GM12874 (cell line): ENCODE data around the gene HUS1B.

Source experiments
- TF ChIP-seq, protein P1 (sequence below): IDR thresholded peaks from 2 replicates; pipeline ENCODE4 v1.5.1; 2011; ENCODE audit warnings: low read depth, mild to moderate bottlenecking, control low read depth, low read length, moderate library complexity; ENCODE audit not compliant: insufficient read depth

HUS1B gene

GRCh38 chr6:684831-685636 lies 28.1 kb upstream of the HUS1B start:
- TF ChIP-seq, protein P1, sequence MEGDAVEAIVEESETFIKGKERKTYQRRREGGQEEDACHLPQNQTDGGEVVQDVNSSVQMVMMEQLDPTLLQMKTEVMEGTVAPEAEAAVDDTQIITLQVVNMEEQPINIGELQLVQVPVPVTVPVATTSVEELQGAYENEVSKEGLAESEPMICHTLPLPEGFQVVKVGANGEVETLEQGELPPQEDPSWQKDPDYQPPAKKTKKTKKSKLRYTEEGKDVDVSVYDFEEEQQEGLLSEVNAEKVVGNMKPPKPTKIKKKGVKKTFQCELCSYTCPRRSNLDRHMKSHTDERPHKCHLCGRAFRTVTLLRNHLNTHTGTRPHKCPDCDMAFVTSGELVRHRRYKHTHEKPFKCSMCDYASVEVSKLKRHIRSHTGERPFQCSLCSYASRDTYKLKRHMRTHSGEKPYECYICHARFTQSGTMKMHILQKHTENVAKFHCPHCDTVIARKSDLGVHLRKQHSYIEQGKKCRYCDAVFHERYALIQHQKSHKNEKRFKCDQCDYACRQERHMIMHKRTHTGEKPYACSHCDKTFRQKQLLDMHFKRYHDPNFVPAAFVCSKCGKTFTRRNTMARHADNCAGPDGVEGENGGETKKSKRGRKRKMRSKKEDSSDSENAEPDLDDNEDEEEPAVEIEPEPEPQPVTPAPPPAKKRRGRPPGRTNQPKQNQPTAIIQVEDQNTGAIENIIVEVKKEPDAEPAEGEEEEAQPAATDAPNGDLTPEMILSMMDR, result no peak

GRCh38 chr6:683742-684440 lies 27.0 kb upstream of the HUS1B start:
- TF ChIP-seq, protein P1, result no peak

DNA sequence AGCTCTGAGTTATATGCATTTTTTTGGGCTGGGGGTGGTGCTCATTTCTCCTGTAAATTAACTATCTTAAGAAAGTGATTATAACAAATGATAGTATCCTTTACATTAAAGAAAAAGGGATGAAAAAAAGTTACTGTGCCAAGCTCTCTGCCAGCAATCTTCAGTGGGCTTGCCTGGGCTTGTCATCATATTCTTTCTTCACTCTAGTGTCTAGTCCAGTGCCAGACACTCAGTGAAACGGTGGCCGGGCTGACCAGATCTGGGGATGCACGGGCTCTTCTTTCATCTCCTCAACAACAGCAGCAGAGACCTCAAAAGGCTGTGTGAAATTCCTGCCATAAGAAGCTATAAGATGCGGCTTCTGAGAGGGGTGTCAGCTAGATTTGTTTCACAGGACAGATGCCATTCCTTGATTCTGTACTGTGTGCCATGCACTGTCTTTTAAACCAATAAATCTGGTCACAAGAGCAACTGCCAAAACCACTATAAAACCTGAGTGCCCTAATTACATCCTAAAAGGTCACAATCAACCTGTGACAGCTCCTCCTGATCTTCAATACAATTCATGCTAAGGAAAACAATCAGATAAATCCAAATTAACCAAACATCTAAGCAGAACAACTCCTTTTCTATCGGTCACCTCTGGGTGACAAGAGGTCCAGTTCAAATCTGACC lies 23.9 kb upstream of the HUS1B start:
- TF ChIP-seq, protein P1, result no peak

GRCh38 chr6:680251-680650 lies 23.4 kb upstream of the HUS1B start:
- TF ChIP-seq, protein P1, result no peak

DNA sequence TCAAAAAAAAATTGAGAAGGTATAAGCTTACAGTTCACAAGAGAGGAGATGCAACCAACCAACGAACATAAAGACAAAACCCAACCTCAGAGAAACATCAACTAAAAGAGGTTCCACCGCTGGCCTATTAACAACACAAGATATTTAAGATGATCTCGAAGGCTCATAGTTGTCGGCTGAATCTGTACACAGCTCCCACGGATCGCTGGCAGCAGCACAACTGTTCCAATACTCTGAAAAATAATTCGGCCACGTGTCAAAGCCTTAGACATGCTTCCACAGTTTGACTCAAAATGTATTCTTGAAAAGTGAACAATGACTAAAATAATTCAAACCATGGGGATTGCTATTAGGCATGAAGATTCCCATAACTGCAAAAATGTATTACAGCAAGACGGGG lies 22.4 kb upstream of the HUS1B start:
- TF ChIP-seq, protein P1, result no peak

DNA sequence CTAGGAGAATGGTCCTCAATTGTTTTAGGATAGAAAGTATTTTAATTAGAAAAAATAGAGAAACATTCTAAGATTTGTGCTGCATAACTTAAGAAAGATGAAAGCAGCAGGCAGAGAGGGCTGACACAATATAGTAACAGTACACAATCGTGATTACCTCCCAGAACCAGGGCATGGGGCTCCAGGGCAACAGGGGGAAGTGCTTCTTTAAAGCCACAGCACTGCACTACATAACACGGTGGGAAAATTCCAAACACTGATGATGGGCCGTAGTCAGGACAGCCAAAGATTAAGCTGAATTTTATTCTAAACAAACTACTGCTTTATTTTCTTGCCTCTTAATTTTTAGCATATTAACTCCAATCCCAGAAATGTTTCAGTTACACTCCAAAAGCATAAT lies 21.6 kb upstream of the HUS1B start:
- TF ChIP-seq, protein P1, result no peak

- TF ChIP-seq, protein P1, result no peak
Measured at GRCh38 chr6:677919-678318, 21.0 kb upstream of the HUS1B start.
